HG02970 (cell line): ENCODE results near the gene AGXT.
A peak's percentile ranks its signal among the peaks of the same experiment; 100 is the strongest.

Experiments used
- ATAC-seq: cut with Tn5 transposase; IDR thresholded peaks from one replicate; pipeline ENCODE4 v1.9.1; 2021; ENCODE audit warnings: mild to moderate bottlenecking, moderate library complexity, moderate number of reproducible peaks; ENCODE audit not compliant: unreplicated experiment, low FRiP score

AGXT gene

GRCh38 chr2:240868286-240869108 is at the start of gene AGXT:
Gene AGXT, plus strand, starts transcription at chr2:240868824. Its CDS starts 42 bp downstream, at chr2:240868866.
- ATAC-seq, result no peak

GRCh38 chr2:240819126-240819857 is 49.3 kb upstream of the AGXT start:
- no peak for ATAC-seq

GRCh38 chr2:240819858-240820606 is 48.6 kb upstream of the AGXT start, which contains the start of gene KIF1A:
Gene KIF1A, minus strand, starts transcription at chr2:240820219. Its CDS starts 22,467 bp downstream, at chr2:240797752.
- no peak for ATAC-seq

GRCh38 chr2:240820607-240821428 is 47.8 kb upstream of the AGXT start:
- ATAC-seq, result no peak

GRCh38 chr2:240821429-240821778 is 47.2 kb upstream of the AGXT start:
- no peak for ATAC-seq

GRCh38 chr2:240822280-240822847 is 46.3 kb upstream of the AGXT start:
- ATAC-seq, result no peak

- no peak for ATAC-seq
These were observed 44.9 kb upstream of the AGXT start for GRCh38 chr2:240823449-240824336.

- ATAC-seq, result no peak
These were observed 43.1 kb upstream of the AGXT start for GRCh38 chr2:240825476-240825875.

GRCh38 chr2:240831594-240832204 is 36.9 kb upstream of the AGXT start:
- no peak for ATAC-seq

GRCh38 chr2:240832205-240832727 is 36.4 kb upstream of the AGXT start:
- peak; percentile 83 for ATAC-seq

GRCh38 chr2:240832921-240833494 is 35.6 kb upstream of the AGXT start:
- no peak for ATAC-seq

GRCh38 chr2:240833724-240834285 is 34.8 kb upstream of the AGXT start:
- ATAC-seq, result no peak

- no peak for ATAC-seq
These were observed 34.1 kb upstream of the AGXT start for GRCh38 chr2:240834377-240834975.

GRCh38 chr2:240835528-240835927 is 33.1 kb upstream of the AGXT start:
- no peak for ATAC-seq

GRCh38 chr2:240836781-240837467 is 31.7 kb upstream of the AGXT start:
- no peak for ATAC-seq

- no peak for ATAC-seq
These were observed 31.0 kb upstream of the AGXT start for GRCh38 chr2:240837621-240838020.
